Measurements from ENCODE around the gene SLC35A2. TPM values are rescaled to one million over a fixed set of nuclear protein-coding genes. Genes with fewer than 3 reads are reported as not detected.
A peak's percentile ranks its signal among the peaks of the same experiment; 100 is the strongest.

SLC35A2 gene
- total RNA-seq, 6 donors from 2014 or later: 5.2 to 32.0 (median 23.3) TPM

- H3K27me3 ChIP-seq: peaks cover 0 to 6% (median 0%) of the 10 kb centered on the region in 4 donors
- no peak for TF ChIP-seq POLR2AphosphoS5 (IDR thresholded peaks at IDR 0.05)
- TF ChIP-seq POLR2A (IDR thresholded peaks at IDR 0.05): no peak
- no peak for TF ChIP-seq EP300 (IDR thresholded peaks at IDR 0.05)
- TF ChIP-seq CTCF (IDR thresholded peaks at IDR 0.05): no peak
- no peak for ATAC-seq (ENCODE audit: low FRiP score in 2 of 2)
- WGBS, 2 donors: 77 to 89% methylated on average over 1 to 4 of the region's 4 CpGs
- H3K27ac ChIP-seq: peak overlapping the region in 3 of 4 donors; percentile 24 to 61 (median 39)
- DNase-seq: no peak
- no peak overlapping the region for H3K4me3 ChIP-seq
- H3K36me3 ChIP-seq: peaks cover 0 to 34% (median 20%) of the 10 kb centered on the region in 4 donors
- H3K9me3 ChIP-seq: no peaks in the 10 kb centered on the region
- peaks cover 3 to 24% (median 4%) of the 10 kb centered on the region in 4 donors for H3K4me1 ChIP-seq
Measured at GRCh38 chrX:48920718-48921104, 9.3 kb upstream of the SLC35A2 start.

DNA sequence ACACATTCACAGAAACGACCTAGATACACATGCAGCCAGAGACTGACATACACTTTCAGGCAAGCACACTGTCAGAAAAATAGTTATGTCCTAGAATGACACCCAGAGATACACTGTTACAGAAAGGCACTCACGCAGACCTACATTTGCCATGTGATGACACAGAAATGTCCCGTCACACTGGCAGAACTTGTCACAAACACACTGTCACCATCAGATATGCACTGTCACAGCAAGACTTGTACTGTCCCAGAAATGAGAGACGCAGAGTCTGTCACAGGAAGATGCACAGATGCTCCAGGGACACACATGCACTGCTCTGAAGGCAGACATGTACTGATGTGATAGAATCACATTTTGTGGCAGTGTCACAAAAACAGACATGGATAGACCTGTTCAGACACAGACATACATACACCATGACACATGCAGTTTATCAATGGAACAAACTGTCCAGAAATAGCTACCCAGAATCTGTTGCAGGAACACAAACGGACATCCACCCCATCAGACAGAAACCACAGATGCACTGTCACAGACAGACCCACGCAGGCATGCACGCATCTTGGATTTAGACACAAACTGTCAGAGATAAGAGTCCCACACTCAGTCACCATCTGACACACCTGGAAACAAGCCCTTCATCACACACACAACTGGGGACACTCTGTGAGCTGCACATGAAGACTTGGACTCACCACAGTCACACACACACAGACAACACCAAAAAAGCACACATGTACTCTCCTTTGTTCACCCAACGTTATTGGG, 8.7 kb upstream of the SLC35A2 start:
- no peak for TF ChIP-seq POLR2AphosphoS5 (IDR thresholded peaks at IDR 0.05)
- TF ChIP-seq CTCF (IDR thresholded peaks at IDR 0.05): no peak
- TF ChIP-seq EP300 (IDR thresholded peaks at IDR 0.05): peak in 1 of 4 donors; percentile 12
- TF ChIP-seq POLR2A (IDR thresholded peaks at IDR 0.05): no peak
- Histone ChIP-seq H3K27me3 (peaks cover 0 to 6% (median 0%) of the 10 kb centered on the region in 4 donors), H3K36me3 (peaks cover 0 to 32% (median 17%) of the 10 kb centered on the region in 4 donors), H3K4me3 (peak overlapping the region in 2 of 4 donors; percentile 71 to 75), H3K9me3 (no peaks in the 10 kb centered on the region), H3K27ac (peak overlapping the region; percentile 80 to 88 (median 85)), H3K4me1 (peaks cover 3 to 24% (median 4%) of the 10 kb centered on the region in 4 donors)
- 55 to 64% methylated on average over 2 to 8 of the region's 8 CpGs for WGBS, 2 donors
- ATAC-seq (ENCODE audit: low FRiP score in 2 of 2) (no peak), DNase-seq (no peak)

DNA sequence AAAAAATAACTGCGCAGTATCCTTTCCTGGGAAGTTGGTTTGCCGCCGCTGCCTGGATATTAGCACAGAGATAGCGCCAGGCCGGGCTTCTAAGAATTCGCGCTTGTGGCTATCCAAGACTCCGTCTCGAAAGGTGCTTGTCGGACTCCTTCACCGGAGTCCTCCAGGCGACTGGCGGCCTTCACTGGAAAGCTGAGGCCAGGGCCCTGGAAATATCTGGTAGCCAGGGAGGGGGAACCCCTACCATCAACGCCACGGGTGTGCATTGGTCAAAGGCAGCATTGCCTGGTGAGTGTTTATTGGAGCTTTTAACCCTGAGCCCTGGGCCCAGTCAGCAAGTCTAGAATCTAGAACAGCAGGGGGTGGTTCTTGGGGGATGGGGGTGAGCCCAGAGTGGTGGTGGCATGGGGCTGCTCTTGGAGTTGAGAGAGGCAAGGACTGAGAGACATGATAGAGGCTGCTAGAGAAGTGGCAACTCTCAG, 8.0 kb upstream of the SLC35A2 start:
- Histone ChIP-seq H3K36me3 (peaks cover 0 to 35% (median 16%) of the 10 kb centered on the region in 4 donors), H3K27me3 (peaks cover 0 to 6% (median 0%) of the 10 kb centered on the region in 4 donors), H3K9me3 (no peaks in the 10 kb centered on the region), H3K4me3 (peak overlapping the region in 3 of 4 donors; percentile 49 to 75 (median 71)), H3K4me1 (peaks cover 3 to 24% (median 4%) of the 10 kb centered on the region in 4 donors), H3K27ac (peak overlapping the region; percentile 80 to 88 (median 85))
- ATAC-seq (ENCODE audit: low FRiP score in 2 of 2): peak; percentile 4 to 5
- DNase-seq: peak in 1 of 2 donors; percentile 54
- WGBS, 2 donors: 0 to 56% methylated on average over 2 to 15 of the region's 15 CpGs
- no peak for TF ChIP-seq POLR2A (IDR thresholded peaks at IDR 0.05)

- Histone ChIP-seq H3K36me3 (peaks cover 0 to 35% (median 17%) of the 10 kb centered on the region in 4 donors), H3K27ac (peak within 1 kb of the TSS; percentile 80 to 88 (median 85)), H3K27me3 (peaks cover 0 to 6% (median 0%) of the 10 kb centered on the region in 4 donors), H3K4me3 (peak within 1 kb of the TSS; percentile 49 to 75 (median 64)), H3K9me3 (no peaks in the 10 kb centered on the region), H3K4me1 (peaks cover 3 to 24% (median 4%) of the 10 kb centered on the region in 4 donors)
- WGBS, 2 donors: 43% methylated on average over 52 of the region's 55 CpGs; no CpG with 5 or more reads in 1 of the 2 donors
- peak; percentile 93 to 95 for DNase-seq
- ATAC-seq (ENCODE audit: low FRiP score in 2 of 2): peak; percentile 89 to 91
- TF ChIP-seq CTCF (IDR thresholded peaks at IDR 0.05) (peak in 2 of 6 experiments; percentile 11 to 15), EP300 (IDR thresholded peaks at IDR 0.05) (peak in 1 of 4 donors; percentile 24), POLR2A (IDR thresholded peaks at IDR 0.05) (peak in 3 of 4 donors; percentile 85 to 98 (median 97)), POLR2AphosphoS5 (IDR thresholded peaks at IDR 0.05) (peak; percentile 80 to 88)
Measured at GRCh38 chrX:48918643-48919340, 7.3 kb upstream of the SLC35A2 start, which contains the start of gene PIM2. Gene PIM2 (minus strand): TSS chrX:48919024. CDS start chrX:48918834, 190 bp downstream.

GRCh38 chrX:48918301-48918642, 6.8 kb upstream of the SLC35A2 start:
- TF ChIP-seq POLR2A (IDR thresholded peaks at IDR 0.05): no peak
- no peak for TF ChIP-seq EP300 (IDR thresholded peaks at IDR 0.05)
- no peak for TF ChIP-seq CTCF (IDR thresholded peaks at IDR 0.05)
- no peak for TF ChIP-seq POLR2AphosphoS5 (IDR thresholded peaks at IDR 0.05)
- H3K9me3 ChIP-seq: no peaks in the 10 kb centered on the region
- peak overlapping the region; percentile 80 to 88 (median 85) for H3K27ac ChIP-seq
- peak overlapping the region; percentile 49 to 75 (median 64) for H3K4me3 ChIP-seq
- DNase-seq: no peak
- H3K36me3 ChIP-seq: peaks cover 0 to 33% (median 12%) of the 10 kb centered on the region in 4 donors
- H3K27me3 ChIP-seq: peaks cover 0 to 6% (median 0%) of the 10 kb centered on the region in 4 donors
- no peak for ATAC-seq (ENCODE audit: low FRiP score in 2 of 2)
- H3K4me1 ChIP-seq: peaks cover 3 to 24% (median 4%) of the 10 kb centered on the region in 4 donors
- WGBS, 2 donors: 49 to 50% methylated on average over 1 to 10 of the region's 23 CpGs
